Fibroblast of villous mesenchyme (primary cell): ENCODE data around the gene FKBP2. TPM values are rescaled to one million over a fixed set of nuclear protein-coding genes. Genes with fewer than 3 reads are reported as not detected.

Experiments
- DNase-seq: peaks from one replicate; pipeline ENCODE4 v3.0.0-alpha.2; 2010; ENCODE audit warnings: low read depth
- H3K4me3 ChIP-seq: 2 replicates; pipeline ENCODE4 v1.5.1; 2011; ENCODE audit warnings: low read depth, mild to moderate bottlenecking, low read length
- CTCF ChIP-seq: IDR thresholded peaks from 2 replicates; pipeline ENCODE4 v1.5.1; 2012; ENCODE audit warnings: low read depth, mild to moderate bottlenecking, low read length; ENCODE audit not compliant: insufficient read depth
- total RNA-seq: library from RNA; depleted of rRNA; stranded (reverse); fragments of >200 nt; gene quantifications from 2 replicates; pipeline ENCODE4 v1.2.3, GENCODE V29; 2012

Gene FKBP2
- total RNA-seq, 1 donor, result 47.5 TPM

GRCh38 chr11:64208796-64209562 lies 31.9 kb upstream of the FKBP2 start:
- TF ChIP-seq CTCF, result no peak

GRCh38 chr11:64209563-64209843 lies 31.4 kb upstream of the FKBP2 start:
- no peak for DNase-seq
- no peak overlapping the region for H3K4me3 ChIP-seq
- TF ChIP-seq CTCF, result no peak

More at GRCh38 chr11:64208796-64209562, 31.9 kb upstream of the FKBP2 start:
- H3K4me3 ChIP-seq, result no peak overlapping the region
- no peak for DNase-seq

GRCh38 chr11:64210301-64211020 lies 30.4 kb upstream of the FKBP2 start:
- DNase-seq, result no peak
- H3K4me3 ChIP-seq, result no peak overlapping the region
- no peak for TF ChIP-seq CTCF

DNA sequence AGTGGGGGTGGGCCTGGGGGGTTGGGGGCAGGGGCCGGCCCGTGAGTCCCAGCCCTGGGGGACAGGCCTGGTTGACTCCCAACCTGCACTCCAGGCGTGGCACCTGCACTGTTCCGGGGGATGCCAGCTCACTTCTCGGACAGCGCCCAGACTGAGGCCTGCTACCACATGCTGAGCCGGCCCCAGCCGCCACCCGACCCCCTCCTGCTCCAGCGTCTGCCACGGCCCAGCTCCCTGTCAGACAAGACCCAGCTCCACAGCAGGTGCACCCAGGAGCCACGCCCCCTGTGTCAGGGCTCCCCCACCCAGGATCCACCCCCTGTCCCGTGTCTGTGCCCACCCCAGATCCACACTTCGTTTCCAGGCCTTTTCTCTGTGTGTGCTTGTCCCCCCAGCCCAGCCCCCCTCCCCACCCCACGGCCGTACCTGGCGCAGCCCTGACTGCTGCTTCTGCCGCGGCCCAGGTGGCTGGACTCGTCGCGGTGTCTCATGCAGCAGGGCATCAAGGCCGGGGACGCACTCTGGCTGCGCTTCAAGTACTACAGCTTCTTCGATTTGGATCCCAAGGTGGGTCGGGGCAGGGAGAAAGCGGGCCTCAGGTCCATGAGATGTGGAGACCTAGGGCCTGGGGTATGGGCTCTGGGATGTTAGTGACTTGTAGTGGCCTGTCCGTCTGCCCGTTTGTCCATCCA lies 29.6 kb upstream of the FKBP2 start:
- H3K4me3 ChIP-seq, result no peak overlapping the region
- DNase-seq, result no peak
- TF ChIP-seq CTCF, result no peak

DNA sequence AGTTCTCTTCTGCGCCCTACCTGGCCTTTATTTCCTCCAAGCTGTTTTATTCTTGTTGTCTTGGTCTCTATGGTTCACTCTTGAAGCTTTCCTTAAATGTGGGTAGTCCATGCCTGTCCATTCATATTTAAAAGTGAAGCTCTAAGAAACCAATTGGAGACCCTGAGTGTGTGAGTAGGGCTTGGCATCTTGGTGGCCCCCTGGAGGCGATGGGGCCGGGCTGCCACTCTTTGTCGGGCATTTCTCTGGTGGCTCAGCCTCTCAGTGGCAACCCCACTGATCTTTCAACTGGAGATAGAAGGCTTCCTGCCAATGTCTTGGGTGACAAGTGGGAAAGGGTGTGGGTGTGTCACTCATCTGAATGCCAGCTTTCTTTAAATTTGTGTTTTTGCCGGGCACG lies 24.0 kb upstream of the FKBP2 start:
- no peak for DNase-seq
- TF ChIP-seq CTCF, result no peak

DNA sequence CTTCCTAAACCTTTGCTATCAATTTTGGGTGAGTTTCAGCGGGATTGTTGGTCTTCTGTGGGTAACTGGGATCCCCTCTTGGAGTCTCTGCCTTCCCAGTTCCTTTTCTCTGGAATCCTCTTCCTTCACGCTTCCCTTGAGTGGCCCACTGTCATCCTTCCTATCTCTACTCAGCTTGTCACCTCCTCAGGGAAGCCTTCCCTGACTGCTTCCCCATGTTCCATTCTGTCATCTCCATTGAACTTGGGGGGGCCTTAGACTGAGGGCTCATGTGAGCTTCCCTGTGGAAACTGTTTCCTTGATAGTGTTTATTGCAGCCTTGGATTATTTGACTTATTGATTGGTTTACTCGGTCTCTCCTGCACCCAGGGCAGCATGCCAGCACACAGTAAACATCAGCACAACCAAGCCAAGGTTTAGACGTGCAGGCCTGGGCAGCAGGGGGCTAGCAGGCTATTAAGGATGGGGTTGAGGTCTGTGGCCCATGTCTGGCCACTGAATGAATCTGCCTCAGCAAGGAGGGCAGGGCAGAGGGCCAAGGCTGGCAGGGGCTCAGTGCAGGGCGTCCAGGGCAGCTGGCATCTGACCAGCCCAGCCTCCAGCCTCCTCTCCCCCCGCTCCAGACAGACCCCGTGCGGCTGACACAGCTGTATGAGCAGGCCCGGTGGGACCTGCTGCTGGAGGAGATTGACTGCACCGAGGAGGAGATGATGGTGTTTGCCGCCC lies 22.1 kb upstream of the FKBP2 start:
- no peak for DNase-seq
- no peak for TF ChIP-seq CTCF

More for the DNA sequence above, 24.0 kb upstream of the FKBP2 start:
- no peak overlapping the region for H3K4me3 ChIP-seq

More for the DNA sequence above, 22.1 kb upstream of the FKBP2 start:
- no peak overlapping the region for H3K4me3 ChIP-seq
